ENCODE results near the gene HIVEP3.

HIVEP3 gene

DNA sequence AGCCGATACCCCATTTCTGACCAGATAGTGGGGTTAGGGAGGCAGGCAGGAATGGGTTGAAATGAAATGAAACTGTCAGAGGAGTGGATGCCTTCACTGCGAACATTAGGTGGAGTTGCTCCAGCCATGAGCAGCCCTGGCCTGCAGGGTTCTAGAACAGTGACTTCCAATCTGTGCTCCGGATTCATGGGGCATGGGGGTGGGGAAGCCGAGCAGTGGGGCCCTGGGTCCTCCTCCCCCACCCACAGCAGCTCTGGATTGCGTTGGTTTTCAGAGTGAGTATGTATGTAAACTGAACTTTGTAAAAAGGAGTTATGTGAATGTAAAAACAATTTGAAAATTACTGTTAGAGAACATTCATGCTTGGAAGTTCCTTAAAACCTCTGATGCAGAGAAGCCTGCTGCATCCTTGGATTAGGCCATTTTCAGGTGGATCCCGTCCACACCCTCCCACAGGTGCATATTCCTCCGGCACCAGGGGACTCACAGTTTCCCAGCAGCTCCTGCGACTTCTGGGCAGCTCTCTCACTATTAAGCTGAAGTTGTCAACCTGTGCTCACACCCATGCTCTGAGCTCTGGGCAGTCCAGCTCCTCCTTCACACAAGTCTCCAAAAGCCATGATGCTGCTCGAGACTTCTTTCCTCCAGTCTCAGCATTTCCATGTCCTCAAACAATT is 379.8 kb downstream of the HIVEP3 start:
- no peak overlapping the region for H3K27ac ChIP-seq (ENCODE audit: low read length)
- H3K36me3 ChIP-seq (replicated peaks; ENCODE audit: insufficient read depth, low read length) = no peaks in the 10 kb centered on the region
- no peak for TF ChIP-seq EZH2 (optimal IDR thresholded peaks at IDR 0.05; ENCODE audit: low read depth, low read length)
- TF ChIP-seq, protein P1, sequence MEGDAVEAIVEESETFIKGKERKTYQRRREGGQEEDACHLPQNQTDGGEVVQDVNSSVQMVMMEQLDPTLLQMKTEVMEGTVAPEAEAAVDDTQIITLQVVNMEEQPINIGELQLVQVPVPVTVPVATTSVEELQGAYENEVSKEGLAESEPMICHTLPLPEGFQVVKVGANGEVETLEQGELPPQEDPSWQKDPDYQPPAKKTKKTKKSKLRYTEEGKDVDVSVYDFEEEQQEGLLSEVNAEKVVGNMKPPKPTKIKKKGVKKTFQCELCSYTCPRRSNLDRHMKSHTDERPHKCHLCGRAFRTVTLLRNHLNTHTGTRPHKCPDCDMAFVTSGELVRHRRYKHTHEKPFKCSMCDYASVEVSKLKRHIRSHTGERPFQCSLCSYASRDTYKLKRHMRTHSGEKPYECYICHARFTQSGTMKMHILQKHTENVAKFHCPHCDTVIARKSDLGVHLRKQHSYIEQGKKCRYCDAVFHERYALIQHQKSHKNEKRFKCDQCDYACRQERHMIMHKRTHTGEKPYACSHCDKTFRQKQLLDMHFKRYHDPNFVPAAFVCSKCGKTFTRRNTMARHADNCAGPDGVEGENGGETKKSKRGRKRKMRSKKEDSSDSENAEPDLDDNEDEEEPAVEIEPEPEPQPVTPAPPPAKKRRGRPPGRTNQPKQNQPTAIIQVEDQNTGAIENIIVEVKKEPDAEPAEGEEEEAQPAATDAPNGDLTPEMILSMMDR (IDR thresholded peaks at IDR 0.05; ENCODE audit: low read length) = no peak
- H3K9ac ChIP-seq (ENCODE audit: low read length) = no peak overlapping the region
- no peaks in the 10 kb centered on the region for H3K9me3 ChIP-seq (replicated peaks; ENCODE audit: insufficient read depth, low read length)
- no peak for DNase-seq
- H3K79me2 ChIP-seq (ENCODE audit: low read length) = no peaks in the 10 kb centered on the region
- H3K4me2 ChIP-seq (ENCODE audit: low read depth, low read length) = no peak overlapping the region
- no peaks in the 10 kb centered on the region for H3K4me1 ChIP-seq (ENCODE audit: low read length)
- H3K4me3 ChIP-seq (ENCODE audit: low read length) = no peak overlapping the region
- H4K20me1 ChIP-seq (ENCODE audit: insufficient read depth, low read length) = no peaks in the 10 kb centered on the region
- no peaks in the 10 kb centered on the region for H3F3A ChIP-seq (ENCODE audit: insufficient read depth, low read length)
- H3K9me2 ChIP-seq (replicated peaks; ENCODE audit: insufficient read depth, low read length) = no peaks in the 10 kb centered on the region
- H2AFZ ChIP-seq (ENCODE audit: low read length) = no peak overlapping the region
- H3K27me3 ChIP-seq (replicated peaks; ENCODE audit: insufficient read depth, low read length) = no peaks in the 10 kb centered on the region

DNA sequence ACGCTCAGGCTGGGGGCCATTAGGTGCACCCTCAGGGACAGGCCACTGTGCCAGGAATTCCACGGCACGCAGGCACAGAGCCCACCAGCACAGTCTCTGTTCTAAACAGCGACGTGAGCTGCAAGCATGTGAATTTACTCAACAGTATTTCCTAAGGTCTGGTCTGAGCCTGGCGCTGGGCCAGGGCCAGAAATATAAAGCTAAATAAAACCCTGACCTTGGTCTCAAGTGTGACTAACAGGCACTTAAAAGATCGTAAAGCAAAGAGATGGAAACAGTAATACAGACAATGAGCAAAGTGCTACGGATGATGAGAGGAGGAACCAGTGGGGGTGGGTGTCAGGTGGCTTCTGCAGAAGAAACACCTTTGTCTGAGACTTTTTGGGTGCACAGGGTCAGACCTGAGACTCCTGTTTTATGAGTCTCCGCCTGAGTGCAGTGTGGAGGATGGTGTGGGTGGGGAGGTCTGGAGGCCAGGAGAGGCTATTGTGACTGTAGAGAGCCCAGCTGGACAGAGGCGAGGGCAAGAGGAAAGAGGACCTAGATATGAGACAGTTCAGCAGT is 380.9 kb downstream of the HIVEP3 start:
- no peak overlapping the region for H3K27ac ChIP-seq (ENCODE audit: low read length)
- DNase-seq = no peak
- TF ChIP-seq, protein P1 (IDR thresholded peaks at IDR 0.05; ENCODE audit: low read length) = no peak
- TF ChIP-seq EZH2 (optimal IDR thresholded peaks at IDR 0.05; ENCODE audit: low read depth, low read length) = no peak
- TF ChIP-seq EZH2phosphoT487 (IDR thresholded peaks at IDR 0.05; ENCODE audit: low read length) = no peak
- H3K9me2 ChIP-seq (replicated peaks; ENCODE audit: insufficient read depth, low read length) = no peaks in the 10 kb centered on the region
- no peaks in the 10 kb centered on the region for H3K4me1 ChIP-seq (ENCODE audit: low read length)
- no peak overlapping the region for H3K4me2 ChIP-seq (ENCODE audit: low read depth, low read length)
- no peaks in the 10 kb centered on the region for H3F3A ChIP-seq (ENCODE audit: insufficient read depth, low read length)
- H3K36me3 ChIP-seq (replicated peaks; ENCODE audit: insufficient read depth, low read length) = no peaks in the 10 kb centered on the region
- no peaks in the 10 kb centered on the region for H3K79me2 ChIP-seq (ENCODE audit: low read length)
- no peaks in the 10 kb centered on the region for H3K27me3 ChIP-seq (replicated peaks; ENCODE audit: insufficient read depth, low read length)
- H3K9ac ChIP-seq (ENCODE audit: low read length) = no peak overlapping the region
- no peaks in the 10 kb centered on the region for H4K20me1 ChIP-seq (ENCODE audit: insufficient read depth, low read length)
- H3K4me3 ChIP-seq (ENCODE audit: low read length) = no peak overlapping the region
- H2AFZ ChIP-seq (ENCODE audit: low read length) = no peak overlapping the region
- H3K9me3 ChIP-seq (replicated peaks; ENCODE audit: insufficient read depth, low read length) = no peaks in the 10 kb centered on the region

DNA sequence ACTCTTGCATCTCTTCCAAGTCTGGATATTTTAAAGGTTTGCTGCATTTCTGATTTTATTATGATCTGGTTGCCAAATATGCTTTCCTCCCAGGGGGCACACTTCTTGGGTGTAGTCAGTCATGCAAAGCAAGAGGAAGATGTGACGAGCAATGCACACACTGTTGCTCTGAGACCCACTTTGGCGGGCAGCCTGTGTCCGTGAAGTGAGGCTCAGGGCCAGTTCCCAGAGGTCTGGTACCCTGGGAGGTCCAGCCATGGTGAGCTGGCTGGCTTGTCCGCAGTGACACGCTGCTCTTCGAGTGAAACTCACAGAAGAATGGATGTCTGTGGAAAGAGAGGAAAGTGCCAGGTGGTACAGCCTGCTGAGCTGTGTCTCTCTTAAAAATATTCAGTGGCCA is 381.5 kb downstream of the HIVEP3 start:
- Histone ChIP-seq H3K9me2 (replicated peaks; ENCODE audit: insufficient read depth, low read length) (no peaks in the 10 kb centered on the region), H3K9ac (ENCODE audit: low read length) (no peak overlapping the region), H3K4me3 (ENCODE audit: low read length) (no peak overlapping the region), H4K20me1 (ENCODE audit: insufficient read depth, low read length) (no peaks in the 10 kb centered on the region), H3K9me3 (replicated peaks; ENCODE audit: insufficient read depth, low read length) (no peaks in the 10 kb centered on the region), H3K27ac (ENCODE audit: low read length) (no peak overlapping the region), H3K36me3 (replicated peaks; ENCODE audit: insufficient read depth, low read length) (no peaks in the 10 kb centered on the region), H3K79me2 (ENCODE audit: low read length) (no peaks in the 10 kb centered on the region), H3F3A (ENCODE audit: insufficient read depth, low read length) (no peaks in the 10 kb centered on the region), H3K4me1 (ENCODE audit: low read length) (no peaks in the 10 kb centered on the region), H3K4me2 (ENCODE audit: low read depth, low read length) (no peak overlapping the region), H3K27me3 (replicated peaks; ENCODE audit: insufficient read depth, low read length) (no peaks in the 10 kb centered on the region), H2AFZ (ENCODE audit: low read length) (no peak overlapping the region)
- DNase-seq = no peak
- no peak for TF ChIP-seq EZH2phosphoT487 (IDR thresholded peaks at IDR 0.05; ENCODE audit: low read length)
- TF ChIP-seq, protein P1 (IDR thresholded peaks at IDR 0.05; ENCODE audit: low read length) = no peak
- TF ChIP-seq EZH2 (optimal IDR thresholded peaks at IDR 0.05; ENCODE audit: low read depth, low read length) = no peak
